GM19324 (cell line): Measurements from ENCODE around the gene KCNQ1.

Experiments
- ATAC-seq: cut with Tn5 transposase; IDR thresholded peaks from one replicate; pipeline ENCODE4 v1.9.1; 2021; ENCODE audit warnings: mild to moderate bottlenecking, moderate library complexity; ENCODE audit not compliant: unreplicated experiment, low FRiP score

KCNQ1 gene

DNA sequence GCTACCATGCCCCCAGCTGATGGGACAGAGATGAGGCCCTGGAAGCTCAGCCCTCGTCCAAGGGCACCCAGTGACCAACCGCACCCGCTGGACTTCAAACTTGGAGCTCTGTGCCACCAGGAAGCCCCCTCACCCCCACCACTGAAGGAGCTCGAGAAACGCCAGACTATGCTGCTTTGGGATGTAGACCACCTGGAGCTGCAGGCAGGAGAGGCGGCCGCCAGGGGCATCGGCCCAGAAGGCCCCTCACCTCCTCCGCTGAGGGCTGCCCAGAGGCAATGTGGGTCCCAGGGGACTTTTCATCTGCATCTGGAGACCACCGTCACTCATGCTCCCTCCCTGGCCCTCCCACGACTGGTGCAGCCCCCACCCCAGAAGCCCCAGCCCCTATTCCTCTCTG lies 412.5 kb downstream of the KCNQ1 start:
- ATAC-seq, result no peak

DNA sequence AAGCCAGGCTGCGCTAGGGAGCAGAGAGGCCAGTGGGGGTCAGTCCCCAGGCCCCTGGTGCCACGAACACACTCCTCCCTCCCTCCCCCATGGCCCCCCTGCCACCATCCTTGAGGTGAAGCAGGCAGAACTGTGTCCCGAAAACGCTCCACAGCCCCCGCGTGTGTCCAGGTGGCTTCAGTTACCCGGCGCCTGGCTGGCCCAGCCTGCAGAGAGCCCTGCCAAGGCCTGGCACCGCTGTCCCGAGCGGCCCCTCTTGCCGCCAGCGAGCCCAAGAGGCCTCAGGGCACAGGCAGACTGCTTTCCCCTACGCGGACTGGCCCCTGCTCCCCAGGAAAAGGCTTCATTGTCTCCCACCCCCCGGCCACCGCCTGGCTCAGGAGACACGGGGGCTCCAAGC lies 413.1 kb downstream of the KCNQ1 start:
- no peak for ATAC-seq

DNA sequence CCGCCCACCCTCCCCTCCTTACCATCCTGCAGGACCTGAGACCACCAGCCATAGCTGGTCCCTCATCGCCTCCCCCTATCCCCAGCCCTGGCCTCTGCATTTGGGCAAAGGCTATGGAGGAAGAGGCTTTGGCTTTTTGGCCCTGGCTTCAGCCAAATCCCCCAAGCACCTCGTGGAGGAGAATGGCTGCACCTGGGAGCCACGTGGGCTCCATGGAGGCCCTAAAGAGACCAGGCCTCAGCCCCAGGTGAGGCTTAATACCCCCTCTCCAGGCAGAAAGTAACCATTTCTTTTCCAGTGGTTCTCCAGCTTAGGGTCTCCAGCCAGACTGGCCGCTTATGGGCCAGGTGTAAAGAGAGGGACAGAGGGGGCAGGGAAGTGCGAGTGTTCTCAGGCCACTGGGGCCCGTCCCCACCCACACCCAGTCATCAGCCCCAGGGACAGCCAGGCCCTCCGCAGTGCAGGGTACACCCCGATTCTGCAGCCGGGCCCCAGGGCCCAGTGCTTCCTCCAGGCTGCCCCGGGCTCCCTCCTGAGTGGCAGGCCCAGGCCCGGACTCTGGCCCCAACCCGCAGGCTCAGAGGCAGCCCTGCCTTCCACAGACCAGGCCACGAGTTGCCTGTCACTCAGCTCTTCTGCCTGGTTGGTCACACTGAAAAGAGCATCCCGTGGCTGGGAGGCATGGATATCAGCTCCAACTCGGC lies 414.3 kb downstream of the KCNQ1 start:
- no peak for ATAC-seq

DNA sequence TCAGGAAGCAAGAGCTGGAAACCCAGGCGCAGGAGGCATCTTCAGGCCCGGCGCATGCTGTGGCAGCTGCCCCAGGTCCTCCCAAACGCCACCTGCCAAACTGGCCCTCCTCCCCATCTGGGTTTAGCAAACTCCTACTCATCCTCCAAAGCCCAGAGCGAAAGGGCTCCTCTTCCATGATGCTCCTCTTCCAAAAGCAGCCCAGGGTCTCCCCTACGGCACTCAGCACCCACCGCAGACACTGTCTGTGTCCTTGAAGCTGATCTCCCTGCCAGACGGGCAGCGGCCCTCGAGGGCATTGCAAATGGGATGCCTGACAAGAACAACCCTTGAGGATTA lies 414.9 kb downstream of the KCNQ1 start:
- ATAC-seq, result no peak

DNA sequence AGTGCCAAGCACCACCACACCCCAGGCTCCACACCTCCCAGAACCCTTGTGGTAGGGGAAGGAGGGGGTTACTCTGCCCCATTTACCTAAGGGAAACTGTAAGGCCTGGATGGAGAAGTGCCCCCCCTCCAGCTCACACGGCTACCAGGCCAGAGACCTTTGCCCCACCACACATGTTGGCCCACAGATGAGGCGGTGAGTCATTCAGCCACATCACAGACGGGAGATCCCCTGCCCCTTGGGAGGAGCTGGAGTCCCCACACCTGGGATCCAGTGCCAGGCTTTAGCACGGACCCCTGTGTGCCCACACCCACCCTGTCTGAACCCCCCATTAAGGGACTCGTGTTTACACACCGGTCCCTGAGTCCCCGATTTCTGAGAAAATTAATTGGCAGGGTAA lies 415.8 kb downstream of the KCNQ1 start:
- no peak for ATAC-seq

DNA sequence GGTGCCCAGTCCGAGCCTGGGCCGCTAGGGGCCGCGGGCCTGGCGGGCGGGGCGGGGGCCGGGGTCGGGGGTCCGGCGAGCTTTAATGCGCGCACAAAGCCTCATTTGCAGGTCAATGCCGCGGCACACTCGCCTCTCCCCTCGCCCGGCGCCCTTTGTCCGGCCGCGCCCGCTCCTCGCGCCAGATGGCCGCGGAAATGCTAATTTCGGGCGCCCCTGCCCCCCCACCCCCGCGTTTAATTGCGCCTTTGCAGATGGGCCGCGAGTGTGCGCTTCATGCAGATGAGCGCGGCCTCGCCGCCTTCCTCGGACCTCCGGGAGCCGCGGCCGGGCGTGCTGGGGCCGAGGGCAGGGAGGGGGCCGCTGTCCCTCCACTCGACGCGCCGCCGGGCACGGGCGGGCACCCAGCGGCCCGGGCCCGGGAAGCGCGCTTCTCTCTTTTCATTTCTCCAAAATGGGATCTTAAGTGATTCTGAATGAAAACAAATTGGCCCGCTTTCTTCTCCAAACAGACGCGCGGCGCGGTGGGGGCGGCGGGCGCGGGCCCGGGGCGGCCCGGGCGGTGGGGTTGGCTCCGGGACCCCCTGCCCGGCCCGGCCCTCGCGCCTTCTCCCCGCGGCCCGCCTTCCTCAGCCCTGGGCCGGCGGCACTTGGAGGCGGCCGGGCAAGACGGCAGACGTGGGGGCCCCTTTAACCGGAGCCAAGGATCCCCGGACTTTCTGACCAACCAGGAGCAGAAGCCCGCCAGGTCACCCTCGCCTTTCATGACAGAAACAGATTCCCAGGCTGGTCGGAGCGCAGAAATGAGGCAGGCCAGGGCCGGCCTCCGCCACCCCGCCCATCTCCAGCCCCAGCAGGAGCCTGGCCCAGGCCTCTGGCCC lies 417.8 kb downstream of the KCNQ1 start:
- no peak for ATAC-seq

DNA sequence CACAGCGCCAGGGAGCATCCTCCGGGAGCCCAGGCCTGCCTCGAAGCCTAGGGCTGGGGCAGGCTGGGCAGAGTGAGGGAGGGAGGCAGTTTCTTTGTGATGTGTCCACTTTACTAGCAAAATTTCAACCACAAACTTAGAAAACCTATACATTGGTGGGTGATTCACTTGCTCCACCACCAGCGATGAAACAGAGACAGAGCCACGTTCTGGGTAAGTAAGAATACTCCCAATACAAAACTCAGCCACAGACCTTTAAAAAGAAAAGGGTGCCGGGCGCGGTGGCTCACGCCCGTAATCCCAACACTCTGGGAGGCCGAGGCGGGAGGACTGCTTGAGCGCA lies 418.4 kb downstream of the KCNQ1 start:
- ATAC-seq, result no peak

DNA sequence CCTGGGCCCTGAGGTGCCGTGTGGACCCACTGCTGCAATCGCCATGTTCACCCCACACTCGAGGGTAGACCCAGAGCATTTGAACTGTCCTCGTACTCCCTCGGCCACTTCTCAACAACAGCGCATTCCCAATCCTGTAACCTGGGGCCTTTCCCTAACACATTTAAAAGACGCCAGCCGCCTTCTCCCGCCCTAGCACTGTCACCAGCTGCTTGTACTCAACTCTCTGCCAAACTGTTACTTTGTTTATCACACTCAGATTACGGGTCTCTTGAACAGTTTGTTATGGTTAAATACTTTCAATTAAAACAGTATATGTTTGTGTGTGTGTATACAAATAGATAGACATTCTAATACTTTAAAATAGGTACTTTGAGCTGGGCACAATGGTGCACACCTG lies 420.1 kb downstream of the KCNQ1 start:
- ATAC-seq, result no peak

DNA sequence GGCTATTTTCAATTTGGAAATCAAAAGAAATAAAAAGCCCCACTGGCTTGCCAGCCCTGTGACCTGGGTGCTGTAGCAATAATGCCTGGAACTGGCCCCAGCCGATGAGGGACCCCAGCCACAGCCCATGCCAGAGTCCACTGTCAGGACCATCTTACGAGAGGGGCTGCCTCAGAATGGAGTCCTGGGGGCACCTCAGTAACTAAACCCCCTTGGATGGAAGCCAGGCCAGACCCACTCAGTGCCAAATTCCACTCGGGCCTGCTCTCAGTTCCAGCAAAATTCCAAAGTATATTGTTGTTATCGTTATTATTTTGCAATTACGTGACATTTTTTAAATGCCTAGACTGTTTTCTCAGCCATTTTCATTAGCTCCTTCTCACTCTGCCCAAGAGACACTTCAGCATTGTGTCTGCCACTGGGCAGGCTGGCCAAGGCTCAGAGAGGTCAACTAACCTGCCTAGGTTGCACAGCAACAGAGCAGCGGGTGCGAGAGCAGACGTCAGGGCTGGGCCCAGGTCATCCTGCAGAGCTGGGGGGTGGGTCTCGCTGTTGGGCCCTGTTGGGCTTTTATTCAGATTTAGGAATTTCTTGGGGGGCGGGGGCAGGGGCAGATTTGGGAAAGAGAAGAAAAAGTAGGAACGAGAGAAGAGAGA lies 421.2 kb downstream of the KCNQ1 start:
- ATAC-seq, result no peak

DNA sequence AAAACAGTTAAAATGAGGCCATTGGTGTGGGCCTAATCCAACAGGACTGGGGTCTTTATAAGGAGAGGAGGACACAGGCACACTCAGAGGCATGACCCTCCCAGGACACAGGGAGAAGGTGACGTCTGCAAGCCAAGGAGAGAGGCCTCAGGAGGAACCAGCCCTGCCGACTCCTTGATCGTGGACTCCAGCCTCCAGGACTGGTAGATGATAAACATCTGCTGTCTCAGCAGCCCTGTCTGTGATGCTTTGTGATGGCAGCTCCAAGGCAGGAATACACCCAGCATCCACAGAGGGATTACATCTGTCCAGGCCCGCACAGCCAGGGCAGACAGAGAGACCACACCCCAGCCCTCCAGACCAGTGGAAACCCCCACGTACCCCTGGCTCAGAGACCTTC lies 422.3 kb downstream of the KCNQ1 start:
- ATAC-seq, result no peak

DNA sequence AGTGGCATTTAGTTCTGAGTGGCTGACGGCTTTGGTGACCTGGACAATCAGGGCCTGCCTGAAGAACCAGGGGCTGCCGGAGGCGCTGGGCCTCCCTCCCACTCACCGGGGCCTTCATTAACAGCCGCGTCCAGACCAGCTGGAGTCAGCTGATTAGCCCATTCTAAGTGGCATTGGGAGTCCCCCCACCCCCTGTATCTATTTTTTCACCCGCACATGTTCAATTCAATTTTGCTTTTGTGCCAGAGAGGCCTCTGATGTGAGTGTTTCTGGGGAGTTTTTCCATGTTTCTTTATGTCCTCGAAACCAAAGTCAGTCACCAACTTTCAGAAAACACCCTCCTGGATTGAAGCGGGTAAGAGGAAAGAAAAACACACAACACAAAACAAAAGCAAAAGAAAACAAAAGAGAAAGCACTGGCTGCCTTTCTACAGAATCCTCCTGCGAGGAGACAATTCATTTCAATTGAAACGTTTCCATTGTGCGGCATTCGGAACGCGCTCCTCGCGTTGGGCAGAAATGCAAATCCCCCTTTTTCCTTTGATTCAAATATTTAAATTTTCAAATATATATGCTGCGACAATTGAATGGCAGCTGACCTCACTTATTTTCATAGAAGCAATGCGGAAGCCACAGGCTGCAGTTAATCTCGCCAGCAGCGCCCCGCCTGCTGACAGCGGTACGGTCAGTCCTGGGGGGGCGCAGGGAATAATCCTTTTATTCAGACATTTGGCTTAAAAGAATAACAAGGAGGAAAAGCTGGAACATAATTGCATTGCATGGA lies 423.1 kb downstream of the KCNQ1 start:
- no peak for ATAC-seq

DNA sequence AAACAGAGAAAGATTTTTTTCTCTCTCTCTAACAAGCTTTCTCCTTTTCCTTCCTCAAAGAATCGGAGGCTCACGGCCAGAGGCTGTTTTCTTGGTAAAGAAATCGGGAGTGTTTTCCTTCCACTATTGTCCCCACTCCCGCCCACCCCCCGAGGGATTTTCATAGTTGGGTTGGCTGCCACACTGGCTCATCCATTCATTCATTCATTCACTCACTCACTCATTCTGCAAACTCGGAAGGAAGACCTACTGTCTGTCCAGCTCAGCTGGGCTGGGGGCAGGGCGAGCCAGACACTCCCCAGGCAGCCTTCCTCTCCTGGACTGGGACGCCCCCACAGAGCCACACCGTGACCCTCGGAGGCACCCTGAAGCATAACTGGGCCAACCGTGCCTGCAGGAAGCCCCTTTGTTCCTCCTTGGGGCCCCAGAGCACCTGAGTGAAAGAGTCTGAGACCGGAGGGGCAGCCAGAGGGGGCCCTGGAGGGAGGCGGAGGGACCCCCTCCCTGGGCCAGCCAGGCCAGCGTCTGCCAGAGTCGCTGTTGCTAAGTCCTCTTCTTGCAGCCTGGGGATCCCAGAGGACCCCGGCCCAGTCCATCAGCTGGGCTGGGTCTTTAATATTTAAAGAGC lies 423.8 kb downstream of the KCNQ1 start:
- ATAC-seq, result no peak

DNA sequence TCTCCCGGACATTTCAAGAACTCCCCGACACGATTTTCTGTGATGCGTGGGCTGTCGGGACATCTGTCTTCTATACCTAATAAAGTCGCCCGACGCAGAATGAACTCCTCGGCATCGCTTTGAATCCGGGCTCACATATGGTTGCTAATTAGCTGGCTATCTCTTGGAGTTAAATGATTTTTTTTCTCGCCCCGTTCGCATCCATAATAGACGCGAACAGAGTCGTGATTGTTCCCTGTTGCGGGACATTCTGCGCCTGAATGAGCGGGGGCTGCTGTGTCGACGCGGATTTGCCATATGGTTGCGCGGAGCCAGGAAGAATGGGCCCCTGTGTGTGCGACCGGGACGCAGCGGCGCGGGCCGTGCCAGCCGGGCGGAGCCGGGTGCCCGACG lies 424.3 kb downstream of the KCNQ1 start:
- ATAC-seq, result no peak

DNA sequence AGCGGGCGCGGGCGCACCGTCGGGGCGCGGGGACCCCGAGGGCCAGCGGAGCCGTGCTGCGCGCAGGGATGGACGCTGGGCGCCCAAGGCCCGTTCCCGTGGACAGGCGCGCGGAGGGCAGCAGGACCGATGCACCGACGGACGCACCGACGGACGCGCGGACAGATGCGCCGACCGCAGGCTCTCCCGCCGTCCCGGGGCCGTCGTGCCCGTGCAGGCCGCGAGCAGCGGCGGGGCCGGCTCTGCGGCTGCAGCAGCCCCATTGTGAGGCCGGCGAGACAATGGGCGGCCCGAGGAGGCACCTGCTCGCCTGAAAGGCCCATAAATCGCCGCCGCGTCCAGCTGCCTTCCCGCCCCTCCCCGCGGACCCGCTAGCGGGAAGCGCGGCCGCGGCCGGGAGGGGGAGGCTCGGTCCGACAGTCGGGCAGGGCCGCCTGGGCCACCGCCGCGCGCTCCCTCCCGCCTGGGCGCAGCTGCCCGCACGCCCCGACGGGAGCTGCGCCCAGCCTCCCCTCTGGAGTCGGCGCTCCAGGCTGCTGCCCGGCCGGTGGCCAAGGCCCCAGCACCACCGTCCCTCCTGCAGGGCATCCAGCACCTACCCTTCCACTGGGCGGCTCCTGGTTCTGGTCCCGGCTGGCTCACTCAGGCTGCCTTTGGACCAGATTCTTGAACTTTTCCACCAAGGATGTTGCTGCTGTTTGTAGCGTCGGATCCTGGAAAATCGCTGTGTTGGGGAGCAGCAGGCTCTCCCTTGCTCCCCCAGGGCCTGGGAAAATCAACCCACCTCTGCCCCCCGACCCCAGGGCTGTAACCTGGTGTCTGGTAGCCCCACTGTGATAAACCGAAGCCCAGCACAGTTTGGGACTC lies 425.0 kb downstream of the KCNQ1 start:
- no peak for ATAC-seq

DNA sequence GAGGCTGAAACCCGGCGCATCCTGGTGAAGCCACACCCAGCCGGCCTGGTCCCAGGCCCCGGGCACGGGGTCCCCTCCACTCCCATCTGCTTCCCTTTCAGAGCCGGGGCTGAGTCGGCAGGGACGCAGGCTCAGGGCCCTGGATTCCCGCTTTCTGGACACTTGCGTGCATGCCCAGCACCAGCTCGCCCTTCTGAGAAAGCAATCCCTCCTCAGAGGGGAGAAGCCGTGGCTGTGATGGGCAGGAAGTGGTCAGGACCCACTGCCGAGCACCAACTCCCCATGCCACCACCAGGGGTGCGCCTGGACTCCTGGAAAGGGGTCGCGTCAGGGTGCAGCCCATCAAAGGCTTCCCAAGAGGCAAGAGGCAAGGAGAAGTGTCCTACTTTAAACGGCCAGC lies 425.7 kb downstream of the KCNQ1 start:
- ATAC-seq, result no peak

DNA sequence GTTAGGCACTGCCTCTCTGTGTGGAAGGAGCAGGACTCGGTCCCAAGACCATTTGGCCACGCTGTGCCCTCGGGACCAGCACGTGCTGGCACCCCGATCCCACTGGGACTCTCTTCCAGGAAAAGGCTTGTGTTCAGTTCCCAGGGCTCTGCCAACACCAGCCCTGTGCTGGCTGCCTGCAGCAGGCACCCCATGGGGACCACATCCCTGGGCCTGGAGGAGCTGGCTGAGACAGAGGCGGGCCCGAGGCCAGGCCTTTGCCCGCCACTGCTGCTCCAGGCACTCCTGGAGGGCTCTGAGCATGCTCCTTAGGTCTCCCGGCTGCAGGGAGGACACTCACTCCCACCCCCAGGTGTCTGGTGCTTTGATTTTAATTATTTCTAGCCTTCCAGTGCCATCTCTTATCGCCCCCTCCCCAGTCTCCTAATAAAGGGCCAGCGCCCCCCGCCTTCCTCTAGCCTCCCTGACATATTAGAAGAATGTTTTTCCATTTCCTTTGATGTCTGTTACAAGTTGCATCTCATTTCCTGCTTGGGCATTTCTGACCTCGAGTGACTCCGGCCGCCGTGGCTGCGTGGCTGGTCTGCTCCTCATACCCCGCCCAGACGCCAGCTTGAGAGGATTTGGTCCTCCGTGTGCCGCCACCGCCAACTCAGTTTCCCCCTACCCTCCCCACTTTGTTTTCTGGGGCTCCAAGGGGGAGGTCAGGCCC lies 426.3 kb downstream of the KCNQ1 start:
- ATAC-seq, result no peak

DNA sequence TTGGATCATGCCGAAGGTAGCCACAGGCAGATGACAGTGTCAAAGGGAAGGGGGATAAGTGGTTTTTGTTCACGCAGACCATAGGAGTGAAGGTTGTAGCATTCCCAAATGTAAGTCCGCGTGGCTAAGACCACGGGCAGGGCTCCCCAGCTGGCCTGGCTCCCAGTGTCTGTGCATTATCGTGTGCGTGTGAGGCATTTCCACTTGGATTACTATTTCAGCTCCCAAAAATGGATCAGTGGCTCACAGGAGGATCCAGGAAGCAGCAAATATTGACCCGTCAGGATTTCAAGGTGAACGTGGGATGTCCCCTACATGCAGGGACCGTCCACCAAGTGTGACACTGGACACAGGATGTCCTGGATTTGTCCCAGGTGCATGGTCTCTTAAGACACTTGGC lies 430.2 kb downstream of the KCNQ1 start:
- ATAC-seq, result no peak

DNA sequence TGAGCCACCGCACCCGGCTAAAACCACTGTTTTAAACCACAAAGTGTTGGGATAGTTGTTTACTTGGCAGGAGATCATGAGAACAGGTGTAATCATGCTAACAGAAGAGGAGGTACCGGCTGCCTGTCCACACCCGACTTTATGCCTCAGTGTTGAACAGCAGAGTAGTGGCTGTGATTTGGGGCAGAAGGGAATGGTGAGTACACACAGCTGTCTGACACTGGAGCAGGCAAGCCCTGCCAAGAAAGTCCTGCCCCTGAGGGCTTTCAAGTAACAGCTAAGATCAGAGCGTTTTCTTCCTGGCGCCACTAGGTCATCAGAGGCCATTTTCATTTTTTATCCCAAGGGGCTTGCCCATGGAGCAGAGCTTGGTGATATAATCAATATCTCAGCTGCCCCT lies 432.7 kb downstream of the KCNQ1 start:
- ATAC-seq, result no peak

DNA sequence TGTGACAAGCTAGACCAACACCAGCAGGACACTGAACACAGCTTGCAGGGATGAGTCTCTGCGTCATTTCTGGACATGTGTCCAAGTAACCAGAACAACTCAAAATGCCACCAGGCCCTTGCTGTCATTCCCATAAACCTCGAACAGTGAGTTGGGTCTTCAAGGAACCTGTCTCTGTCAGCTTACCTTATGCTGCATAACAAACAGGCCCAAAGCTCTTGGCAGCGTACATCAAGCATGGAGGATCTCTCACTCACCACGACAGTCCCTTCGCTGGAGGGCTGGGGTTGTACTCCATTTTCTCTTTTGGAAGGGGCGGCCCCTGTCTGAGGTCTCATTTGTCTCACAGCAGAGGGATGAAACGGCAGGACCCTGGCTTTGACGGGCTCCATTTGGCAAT lies 434.0 kb downstream of the KCNQ1 start:
- ATAC-seq, result no peak
